ENCODE measurements around the gene SDK1. TPM values are rescaled to one million over a fixed set of nuclear protein-coding genes. Genes with fewer than 3 reads are reported as not detected.

SDK1 gene
- total RNA-seq, 2 experiments from 2014 or later = 0.20 to 0.25 TPM

- POLR2A ChIA-PET = no interaction called here
- peaks cover 2% of the 10 kb centered on the region for H3K36me3 Mint-ChIP-seq
- peaks cover 9% of the 10 kb centered on the region for H3K9me3 Mint-ChIP-seq
- H3K4me1 Mint-ChIP-seq = no peaks in the 10 kb centered on the region
- no peak overlapping the region for H3K4me3 Mint-ChIP-seq
- peaks cover 7% of the 10 kb centered on the region for H3K27me3 Mint-ChIP-seq
- DNase-seq = no peak
- ATAC-seq (ENCODE audit: low read depth) = no peak
- no peak overlapping the region for H3K27ac Mint-ChIP-seq
Measured at GRCh38 chr7:3780016-3780415, 479.0 kb downstream of the SDK1 start.

- POLR2A ChIA-PET = no interaction called here
- peaks cover 9% of the 10 kb centered on the region for H3K27me3 Mint-ChIP-seq
- H3K4me3 Mint-ChIP-seq = no peak overlapping the region
- H3K36me3 Mint-ChIP-seq = peaks cover 2% of the 10 kb centered on the region
- H3K27ac Mint-ChIP-seq = no peak overlapping the region
- no peaks in the 10 kb centered on the region for H3K4me1 Mint-ChIP-seq
- no peak for DNase-seq
- H3K9me3 Mint-ChIP-seq = peaks cover 9% of the 10 kb centered on the region
- ATAC-seq (ENCODE audit: low read depth) = no peak
Measured at GRCh38 chr7:3780525-3780924, 479.5 kb downstream of the SDK1 start.

DNA sequence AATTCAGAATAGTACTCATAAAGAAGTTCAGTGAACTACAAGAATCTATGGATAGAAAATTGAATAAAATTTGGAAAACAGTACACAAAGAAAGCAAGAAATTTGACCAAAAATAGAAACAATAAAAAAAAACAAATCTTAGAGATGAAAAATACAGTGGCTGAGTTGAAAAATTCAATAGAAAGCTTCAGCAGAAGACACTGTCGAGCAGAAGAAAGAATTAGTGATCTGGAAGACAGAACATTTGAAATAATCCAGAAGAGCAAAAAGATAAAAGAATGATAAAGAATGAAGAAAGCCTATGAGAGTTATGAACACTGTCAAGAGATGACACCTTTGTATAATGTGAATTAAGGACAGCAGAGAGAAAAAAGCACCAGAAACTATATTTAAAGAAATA is 480.6 kb downstream of the SDK1 start:
- Mint-ChIP-seq H3K4me3 (no peak overlapping the region), H3K27me3 (peaks cover 10% of the 10 kb centered on the region), H3K9me3 (peaks cover 9% of the 10 kb centered on the region), H3K36me3 (peaks cover 2% of the 10 kb centered on the region), H3K27ac (no peak overlapping the region), H3K4me1 (no peaks in the 10 kb centered on the region)
- no peak for ATAC-seq (ENCODE audit: low read depth)
- POLR2A ChIA-PET = no interaction called here
- DNase-seq = no peak

DNA sequence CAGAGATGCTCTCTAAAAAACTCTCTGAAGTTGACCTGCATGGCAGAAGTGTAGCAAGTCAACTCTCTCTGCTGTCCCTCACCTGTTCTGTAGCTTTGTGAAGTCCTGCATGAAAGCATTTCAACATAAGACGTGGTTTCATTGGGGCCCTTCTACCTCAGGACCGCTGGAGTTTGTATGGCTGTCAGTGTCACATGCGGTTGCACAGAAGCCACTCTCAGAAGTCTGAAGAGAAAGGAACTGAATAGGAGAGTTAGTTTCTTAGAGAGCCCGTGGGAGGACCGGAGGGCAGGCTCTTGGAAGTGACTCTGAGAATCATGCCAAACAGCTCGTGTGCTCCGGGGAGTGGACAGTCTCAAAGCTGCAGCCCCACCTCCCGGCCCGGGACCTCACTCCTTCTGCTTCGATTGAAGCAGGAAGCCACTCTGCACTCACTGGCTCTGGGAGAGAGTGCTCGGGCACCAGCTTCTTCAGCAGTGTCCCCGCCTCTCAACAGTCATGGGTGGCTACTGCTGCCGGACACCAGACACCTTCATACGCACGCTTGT is 486.7 kb downstream of the SDK1 start:
- no peak overlapping the region for H3K27ac Mint-ChIP-seq
- peaks cover 2% of the 10 kb centered on the region for H3K9me3 Mint-ChIP-seq
- no peak for ATAC-seq (ENCODE audit: low read depth)
- H3K4me1 Mint-ChIP-seq = no peaks in the 10 kb centered on the region
- no peak overlapping the region for H3K4me3 Mint-ChIP-seq
- POLR2A ChIA-PET = no interaction called here
- peaks cover 27% of the 10 kb centered on the region for H3K27me3 Mint-ChIP-seq
- no peak for DNase-seq
- no peaks in the 10 kb centered on the region for H3K36me3 Mint-ChIP-seq

DNA sequence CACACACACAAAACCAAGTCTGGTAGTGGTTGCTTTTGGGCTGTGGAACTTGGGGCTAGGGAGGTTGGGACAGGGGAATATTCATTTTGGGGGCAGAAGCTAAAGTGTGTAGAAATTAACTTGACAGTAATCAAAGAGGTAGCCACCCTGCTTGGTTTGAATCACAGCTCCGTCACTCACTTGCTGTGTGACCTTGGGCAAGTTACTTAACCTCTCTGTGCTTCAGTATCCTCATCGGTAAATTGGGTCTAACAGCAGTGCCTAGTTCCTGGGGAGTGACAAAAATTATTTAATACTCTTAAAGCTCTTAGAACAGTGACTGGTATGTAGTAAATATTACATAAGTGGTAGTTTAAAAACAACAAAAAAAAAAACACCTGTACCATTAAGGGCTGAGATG is 489.8 kb downstream of the SDK1 start:
- Mint-ChIP-seq H3K4me1 (no peaks in the 10 kb centered on the region), H3K27me3 (peaks cover 18% of the 10 kb centered on the region), H3K9me3 (no peaks in the 10 kb centered on the region), H3K36me3 (no peaks in the 10 kb centered on the region), H3K27ac (no peak overlapping the region), H3K4me3 (no peak overlapping the region)
- DNase-seq (no peak), ATAC-seq (ENCODE audit: low read depth) (no peak)
- POLR2A ChIA-PET = no interaction called here

GRCh38 chr7:3791327-3791726 is 490.3 kb downstream of the SDK1 start:
- Mint-ChIP-seq H3K4me1 (no peaks in the 10 kb centered on the region), H3K9me3 (no peaks in the 10 kb centered on the region), H3K4me3 (no peak overlapping the region), H3K36me3 (no peaks in the 10 kb centered on the region), H3K27ac (no peak overlapping the region), H3K27me3 (peaks cover 18% of the 10 kb centered on the region)
- POLR2A ChIA-PET = no interaction called here
- ATAC-seq (ENCODE audit: low read depth) (no peak), DNase-seq (no peak)

DNA sequence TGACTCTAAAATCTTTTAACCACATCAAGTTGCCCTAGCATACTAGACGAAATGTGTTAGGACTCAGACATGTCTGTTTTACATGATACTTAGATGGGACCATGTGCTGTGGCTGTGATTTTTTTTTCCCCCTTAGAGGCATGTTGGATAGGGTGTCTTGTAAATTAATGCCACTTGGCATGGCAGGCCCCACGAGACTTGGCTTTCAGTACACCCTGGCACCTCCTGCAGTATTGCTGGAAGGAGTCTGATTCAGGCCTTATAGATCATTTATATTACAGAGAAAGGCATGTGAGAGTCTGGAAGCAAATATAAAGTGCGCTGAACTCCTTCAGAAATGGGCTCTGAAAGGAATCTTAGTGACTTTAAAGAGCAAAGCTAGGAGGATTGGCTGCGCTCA is 494.1 kb downstream of the SDK1 start:
- Mint-ChIP-seq H3K36me3 (no peaks in the 10 kb centered on the region), H3K9me3 (no peaks in the 10 kb centered on the region), H3K4me3 (no peak overlapping the region), H3K27me3 (peaks cover 8% of the 10 kb centered on the region), H3K27ac (no peak overlapping the region), H3K4me1 (no peaks in the 10 kb centered on the region)
- POLR2A ChIA-PET = no interaction called here
- no peak for DNase-seq
- ATAC-seq (ENCODE audit: low read depth) = no peak

GRCh38 chr7:3795781-3796180 is 494.7 kb downstream of the SDK1 start:
- DNase-seq (no peak), ATAC-seq (ENCODE audit: low read depth) (no peak)
- POLR2A ChIA-PET = no interaction called here
- H3K27me3 Mint-ChIP-seq = peaks cover 8% of the 10 kb centered on the region
- H3K4me3 Mint-ChIP-seq = no peak overlapping the region
- no peaks in the 10 kb centered on the region for H3K9me3 Mint-ChIP-seq
- H3K27ac Mint-ChIP-seq = no peak overlapping the region
- H3K4me1 Mint-ChIP-seq = no peaks in the 10 kb centered on the region
- no peaks in the 10 kb centered on the region for H3K36me3 Mint-ChIP-seq

DNA sequence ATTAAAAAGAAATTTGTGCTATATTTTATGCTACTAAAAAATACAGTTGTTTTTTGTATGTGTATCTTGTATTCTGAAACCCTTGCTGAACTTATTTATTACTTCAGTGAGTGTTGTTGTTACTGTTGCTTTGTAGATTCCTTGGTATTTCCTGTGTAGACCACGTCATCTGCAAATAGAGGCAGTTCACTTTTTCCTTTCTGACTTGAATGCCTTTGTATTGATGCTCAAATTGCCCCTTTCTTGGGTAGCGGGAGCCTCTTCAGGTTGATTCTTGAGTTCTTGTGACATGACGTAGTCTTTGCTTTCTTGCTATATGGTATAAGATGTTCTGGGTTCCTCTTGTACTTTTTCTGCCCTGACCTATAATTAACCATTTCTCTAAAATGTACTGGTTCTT is 504.1 kb downstream of the SDK1 start:
- POLR2A ChIA-PET = no interaction called here
- no peaks in the 10 kb centered on the region for H3K9me3 Mint-ChIP-seq
- no peaks in the 10 kb centered on the region for H3K36me3 Mint-ChIP-seq
- no peak overlapping the region for H3K4me3 Mint-ChIP-seq
- H3K27me3 Mint-ChIP-seq = no peaks in the 10 kb centered on the region
- no peak overlapping the region for H3K27ac Mint-ChIP-seq
- ATAC-seq (ENCODE audit: low read depth) = no peak
- DNase-seq = no peak
- no peaks in the 10 kb centered on the region for H3K4me1 Mint-ChIP-seq

- no peaks in the 10 kb centered on the region for H3K9me3 Mint-ChIP-seq
- no peak for DNase-seq
- no peaks in the 10 kb centered on the region for H3K4me1 Mint-ChIP-seq
- POLR2A ChIA-PET = no interaction called here
- ATAC-seq (ENCODE audit: low read depth) = no peak
- no peaks in the 10 kb centered on the region for H3K27me3 Mint-ChIP-seq
- no peak overlapping the region for H3K27ac Mint-ChIP-seq
- no peaks in the 10 kb centered on the region for H3K36me3 Mint-ChIP-seq
- no peak overlapping the region for H3K4me3 Mint-ChIP-seq
Measured at GRCh38 chr7:3806516-3806915, 505.5 kb downstream of the SDK1 start.

DNA sequence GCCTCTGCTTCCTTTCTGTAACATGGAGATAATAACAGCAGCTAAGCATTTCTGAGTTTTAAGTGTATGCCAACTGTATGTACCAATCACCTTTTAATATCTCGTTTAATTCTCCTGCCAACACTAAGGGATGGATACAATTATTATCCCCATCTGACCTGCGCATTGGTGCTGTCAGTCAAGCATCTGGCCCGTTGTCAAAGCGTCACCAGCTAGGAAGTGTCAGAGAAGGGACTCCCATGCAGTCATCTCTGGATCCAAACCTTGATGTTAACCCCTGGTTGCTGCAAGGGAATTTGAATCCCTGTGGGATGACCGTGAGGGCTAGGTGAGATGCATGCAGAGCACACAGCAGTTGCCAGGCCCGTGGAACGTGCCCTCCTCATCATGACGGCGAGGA is 506.8 kb downstream of the SDK1 start:
- Mint-ChIP-seq H3K27me3 (no peaks in the 10 kb centered on the region), H3K36me3 (no peaks in the 10 kb centered on the region), H3K9me3 (no peaks in the 10 kb centered on the region), H3K4me1 (no peaks in the 10 kb centered on the region), H3K27ac (no peak overlapping the region), H3K4me3 (no peak overlapping the region)
- POLR2A ChIA-PET = no interaction called here
- DNase-seq (no peak), ATAC-seq (ENCODE audit: low read depth) (no peak)

DNA sequence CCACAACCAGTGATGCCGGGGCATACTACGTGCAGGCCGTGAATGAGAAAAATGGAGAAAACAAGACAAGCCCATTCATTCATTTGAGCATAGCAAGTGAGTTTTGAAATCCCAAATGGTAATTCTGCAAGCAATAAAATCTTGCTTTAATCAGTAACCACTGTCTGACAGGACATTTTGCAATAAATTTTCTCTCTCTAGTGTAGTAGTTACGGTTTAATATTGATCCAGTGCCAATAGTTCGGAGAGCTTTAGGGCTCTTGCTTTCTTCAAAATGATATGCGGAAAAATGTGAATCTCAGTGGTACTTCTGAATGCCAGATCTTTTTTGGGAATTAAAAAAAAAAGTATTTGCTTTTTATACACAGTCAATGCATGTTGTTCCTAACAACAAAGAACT is 520.4 kb downstream of the SDK1 start:
- H3K4me3 Mint-ChIP-seq = no peak overlapping the region
- POLR2A ChIA-PET = no interaction called here
- ATAC-seq (ENCODE audit: low read depth) = no peak

GRCh38 chr7:3825491-3825890 is 524.4 kb downstream of the SDK1 start:
- peaks cover 2% of the 10 kb centered on the region for H3K27me3 Mint-ChIP-seq
- H3K4me1 Mint-ChIP-seq = no peaks in the 10 kb centered on the region
- H3K36me3 Mint-ChIP-seq = no peaks in the 10 kb centered on the region
- no peak overlapping the region for H3K4me3 Mint-ChIP-seq
- DNase-seq = no peak
- H3K27ac Mint-ChIP-seq = no peak overlapping the region
- no peaks in the 10 kb centered on the region for H3K9me3 Mint-ChIP-seq
- POLR2A ChIA-PET = no interaction called here
- ATAC-seq (ENCODE audit: low read depth) = no peak

More for the DNA sequence above, 520.4 kb downstream of the SDK1 start:
- Mint-ChIP-seq H3K27ac (no peak overlapping the region), H3K36me3 (no peaks in the 10 kb centered on the region), H3K27me3 (peaks cover 2% of the 10 kb centered on the region), H3K9me3 (no peaks in the 10 kb centered on the region), H3K4me1 (peaks cover 4% of the 10 kb centered on the region)
- DNase-seq = no peak

DNA sequence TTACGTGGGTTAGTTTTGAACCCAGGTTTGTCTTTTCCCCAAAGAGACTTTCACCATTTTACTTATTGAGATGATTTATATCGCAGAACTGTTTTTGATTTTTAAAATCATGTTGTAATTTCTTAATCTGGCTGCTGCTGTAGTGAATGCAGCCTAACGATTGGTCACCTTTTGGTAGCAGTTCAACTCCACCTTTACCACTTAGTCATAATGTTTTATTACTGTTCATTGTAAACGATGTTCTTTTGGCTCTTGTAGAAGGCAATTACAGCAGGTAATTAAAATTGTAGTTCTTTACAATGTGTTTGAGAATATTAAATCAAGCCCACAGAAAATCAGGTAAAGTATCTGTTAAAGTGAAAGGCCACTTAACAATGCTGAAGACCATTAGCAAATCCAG is 531.1 kb downstream of the SDK1 start:
- no peak for ATAC-seq (ENCODE audit: low read depth)
- POLR2A ChIA-PET = no interaction called here
- peaks cover 2% of the 10 kb centered on the region for H3K27me3 Mint-ChIP-seq
- H3K4me3 Mint-ChIP-seq = no peak overlapping the region
- H3K4me1 Mint-ChIP-seq = no peaks in the 10 kb centered on the region
- no peak overlapping the region for H3K27ac Mint-ChIP-seq
- no peaks in the 10 kb centered on the region for H3K36me3 Mint-ChIP-seq
- DNase-seq = no peak
- H3K9me3 Mint-ChIP-seq = no peaks in the 10 kb centered on the region

GRCh38 chr7:3835109-3835508 is 534.1 kb downstream of the SDK1 start:
- DNase-seq (no peak), ATAC-seq (ENCODE audit: low read depth) (no peak)
- H3K36me3 Mint-ChIP-seq = no peaks in the 10 kb centered on the region
- no peak overlapping the region for H3K27ac Mint-ChIP-seq
- no peaks in the 10 kb centered on the region for H3K9me3 Mint-ChIP-seq
- POLR2A ChIA-PET = no interaction called here
- H3K27me3 Mint-ChIP-seq = peaks cover 2% of the 10 kb centered on the region
- no peak overlapping the region for H3K4me3 Mint-ChIP-seq
- no peaks in the 10 kb centered on the region for H3K4me1 Mint-ChIP-seq

All from activated naive CD8-positive, alpha-beta T cell treated with anti-CD3 and anti-CD28 coated beads, Interleukin-2, amount 10 ng/mL, durations not matched to agents 7 days and 5 days (primary cell).